GM19240 (cell line): ENCODE results near the gene C6orf52.
"Not testable (repeated sequence)": the region's sequence is repeated elsewhere in the genome, so short reads cannot be mapped to it uniquely, and the experiment has no call there.

Source experiments
- DNase-seq: peaks from one replicate; pipeline ENCODE4 v3.0.0; 2011; ENCODE audit warnings: low spot score; ENCODE audit not compliant: insufficient read length

Gene C6orf52

DNA sequence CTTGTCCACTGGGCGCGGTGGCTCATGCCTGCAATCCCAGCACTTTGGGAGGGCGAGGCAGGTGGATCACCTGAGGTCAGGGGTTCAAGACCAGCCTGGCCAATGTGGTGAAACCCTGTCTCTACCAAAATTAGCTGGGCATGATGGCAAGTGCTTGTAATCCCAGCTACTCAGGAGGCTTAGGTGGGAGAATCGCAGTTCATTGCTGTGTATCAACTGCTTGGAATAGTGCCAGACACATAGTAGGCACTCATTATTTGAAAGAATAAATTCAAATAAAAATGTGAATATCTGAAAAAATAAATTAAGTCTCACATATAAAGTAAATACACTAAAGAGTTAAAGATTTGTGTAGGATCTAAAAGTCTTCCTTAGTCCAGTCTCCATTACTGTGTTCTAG, 2.2 kb upstream of the C6orf52 start:
- no peak for DNase-seq

GRCh38 chr6:10695086-10695657, 756 bp upstream of the C6orf52 start:
- no peak for DNase-seq

DNA sequence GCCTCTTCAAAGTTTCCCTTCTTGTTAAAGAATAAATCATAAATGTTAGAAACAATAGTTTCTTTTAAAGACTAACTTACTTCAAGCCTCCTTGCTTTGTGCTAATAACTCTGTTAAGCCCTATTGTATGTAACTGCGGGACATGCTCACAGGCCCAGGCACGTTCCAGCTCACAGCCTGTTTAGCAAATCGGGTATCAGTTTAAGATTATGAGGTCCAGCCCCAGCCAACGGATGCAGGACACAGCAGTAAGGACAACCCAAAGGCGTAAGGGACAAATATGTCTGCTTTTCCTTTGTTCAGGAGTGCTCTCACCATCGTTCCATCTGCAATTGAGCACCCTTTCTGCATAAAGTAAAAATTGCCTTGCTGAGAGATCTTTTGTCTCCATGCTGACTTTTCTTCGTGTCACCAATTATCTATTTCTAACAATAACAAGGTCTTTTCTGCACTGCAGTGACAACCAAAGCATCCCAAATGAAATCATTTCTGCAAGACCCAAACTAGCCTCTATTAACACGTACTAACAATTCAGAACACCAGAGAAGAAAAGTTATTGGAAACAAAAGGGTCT, 1.4 kb downstream of the C6orf52 start:
- DNase-seq, result no peak

DNA sequence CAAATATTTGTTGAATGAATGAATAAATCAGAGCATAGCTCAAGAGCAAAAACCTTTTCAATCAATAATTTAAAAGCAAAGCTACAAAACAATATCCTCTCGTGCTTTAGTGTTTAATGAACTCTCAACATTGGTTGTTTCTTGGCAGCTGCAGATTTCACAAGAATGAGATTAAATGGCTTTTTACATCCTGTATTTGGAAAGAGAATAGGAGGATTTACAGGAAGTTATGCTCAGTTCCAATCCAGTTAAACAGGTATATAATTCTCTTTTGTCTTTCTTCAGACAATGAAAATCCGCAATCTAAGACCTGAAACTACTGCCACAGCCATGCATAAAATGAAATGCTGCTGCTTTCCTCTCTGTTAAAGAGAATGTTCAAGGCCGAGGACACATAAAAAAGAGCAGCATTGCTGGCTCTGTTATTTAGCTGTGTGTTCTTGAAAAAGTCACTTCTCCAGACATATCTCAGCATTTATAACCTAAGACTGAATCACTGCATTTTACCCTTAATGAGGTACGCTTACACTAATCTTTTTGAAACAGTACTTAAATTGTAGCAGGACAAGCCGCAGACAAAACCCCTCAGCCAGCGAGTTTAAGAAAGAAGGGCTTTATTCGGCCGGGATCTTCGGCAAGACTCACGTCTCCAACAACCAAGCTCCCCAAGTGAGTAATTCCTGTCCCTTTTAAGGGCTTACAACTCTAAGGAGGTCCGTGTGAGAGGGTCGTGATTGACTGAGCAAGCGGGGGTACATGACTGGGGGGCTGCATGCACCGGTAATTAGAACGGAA, 3.6 kb downstream of the C6orf52 start:
- no peak for DNase-seq

DNA sequence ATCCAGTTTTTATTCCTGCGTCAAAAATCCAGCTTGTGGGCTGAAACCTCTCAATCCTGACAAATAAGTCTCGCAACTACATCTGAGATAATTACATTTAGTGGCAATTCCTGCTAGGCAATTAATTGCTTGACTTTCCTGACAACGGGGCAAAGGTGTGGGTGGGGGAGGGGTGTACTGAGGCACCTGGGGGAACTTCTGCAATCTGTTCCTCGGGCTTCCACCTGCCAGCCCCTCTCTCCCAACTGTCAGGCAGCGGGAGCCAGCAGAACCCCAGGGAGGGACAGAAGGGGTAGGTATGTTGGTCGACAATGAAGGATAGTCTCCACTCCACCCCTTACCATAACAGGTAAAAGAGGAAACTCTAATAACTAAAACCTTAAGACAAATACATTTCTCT, 6.8 kb downstream of the C6orf52 start:
- no peak for DNase-seq

GRCh38 chr6:10686901-10687300, 7.5 kb downstream of the C6orf52 start:
- DNase-seq, result no peak

GRCh38 chr6:10685092-10685915, 9.1 kb downstream of the C6orf52 start:
- no peak for DNase-seq

- DNase-seq, result no peak
These were observed 9.8 kb downstream of the C6orf52 start for GRCh38 chr6:10684618-10685017.

DNA sequence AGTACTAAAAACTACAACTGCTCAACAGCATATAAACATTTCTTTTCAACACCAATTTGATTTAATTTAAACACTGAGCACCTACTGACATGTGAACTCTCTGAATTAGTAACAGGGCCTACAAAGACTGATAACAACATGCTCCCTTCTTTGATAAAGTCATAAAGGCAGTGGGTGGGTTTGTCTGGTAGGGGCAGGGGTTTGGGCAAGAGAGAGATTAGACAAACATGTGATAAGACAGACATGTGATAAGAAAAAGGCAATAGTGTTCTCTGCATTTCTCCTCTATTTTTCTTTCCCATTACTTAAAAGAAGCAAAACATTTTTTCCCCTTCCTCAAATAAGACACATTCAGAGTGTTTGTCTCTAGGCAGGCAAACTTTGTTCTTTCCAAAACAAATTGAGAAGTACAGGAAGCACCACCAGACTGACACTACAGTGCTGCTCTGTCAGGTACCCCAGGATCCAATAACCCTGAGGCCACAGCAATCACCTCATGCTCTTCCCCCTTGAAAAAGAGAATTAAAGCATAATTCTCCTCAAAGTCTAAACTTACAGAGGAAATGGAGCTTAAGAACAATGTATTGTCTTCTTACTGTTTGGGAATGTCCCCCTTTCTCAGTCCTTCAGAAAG, 11.9 kb downstream of the C6orf52 start:
- DNase-seq, result no peak

DNA sequence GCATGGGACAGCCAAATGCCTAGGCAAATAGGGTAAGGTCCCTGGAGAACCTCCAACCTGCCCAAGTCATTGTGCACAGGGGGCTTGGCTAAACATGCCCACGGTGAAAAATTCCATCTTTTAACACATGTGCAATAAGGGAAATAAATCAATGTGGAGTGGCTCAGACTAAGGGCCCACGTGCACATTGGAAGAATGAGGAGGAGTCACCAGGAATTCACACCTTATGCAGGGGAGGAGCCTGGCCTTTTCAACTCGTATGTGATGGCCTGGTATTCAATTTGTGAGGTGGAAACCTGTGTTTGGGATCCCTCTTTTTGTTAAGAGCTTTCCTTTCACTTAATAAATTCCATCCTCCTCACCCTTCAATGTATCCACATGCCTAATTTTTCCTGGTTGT, 12.6 kb downstream of the C6orf52 start:
- no peak for DNase-seq

GRCh38 chr6:10678456-10678855, 16.0 kb downstream of the C6orf52 start:
- DNase-seq, result no peak

DNA sequence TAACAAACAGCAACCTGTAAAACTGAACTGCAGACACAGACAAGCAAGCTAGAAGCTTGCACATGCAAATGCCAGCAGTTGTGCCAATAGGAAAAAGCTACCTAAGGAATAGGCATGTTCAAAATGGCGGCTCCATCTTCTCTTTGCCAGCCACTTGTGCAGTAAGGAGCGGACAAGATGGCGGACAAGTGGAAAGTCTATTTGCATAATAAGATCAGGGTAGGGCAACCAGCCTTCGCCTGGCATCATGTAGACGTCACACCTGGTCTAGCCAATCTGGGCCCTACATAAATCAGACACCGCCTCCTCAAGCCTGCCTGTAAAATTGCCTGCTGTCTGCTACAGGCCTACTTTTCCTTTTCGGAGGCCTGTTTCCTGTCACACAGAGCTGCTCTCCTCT, 18.0 kb downstream of the C6orf52 start:
- no peak for DNase-seq

DNA sequence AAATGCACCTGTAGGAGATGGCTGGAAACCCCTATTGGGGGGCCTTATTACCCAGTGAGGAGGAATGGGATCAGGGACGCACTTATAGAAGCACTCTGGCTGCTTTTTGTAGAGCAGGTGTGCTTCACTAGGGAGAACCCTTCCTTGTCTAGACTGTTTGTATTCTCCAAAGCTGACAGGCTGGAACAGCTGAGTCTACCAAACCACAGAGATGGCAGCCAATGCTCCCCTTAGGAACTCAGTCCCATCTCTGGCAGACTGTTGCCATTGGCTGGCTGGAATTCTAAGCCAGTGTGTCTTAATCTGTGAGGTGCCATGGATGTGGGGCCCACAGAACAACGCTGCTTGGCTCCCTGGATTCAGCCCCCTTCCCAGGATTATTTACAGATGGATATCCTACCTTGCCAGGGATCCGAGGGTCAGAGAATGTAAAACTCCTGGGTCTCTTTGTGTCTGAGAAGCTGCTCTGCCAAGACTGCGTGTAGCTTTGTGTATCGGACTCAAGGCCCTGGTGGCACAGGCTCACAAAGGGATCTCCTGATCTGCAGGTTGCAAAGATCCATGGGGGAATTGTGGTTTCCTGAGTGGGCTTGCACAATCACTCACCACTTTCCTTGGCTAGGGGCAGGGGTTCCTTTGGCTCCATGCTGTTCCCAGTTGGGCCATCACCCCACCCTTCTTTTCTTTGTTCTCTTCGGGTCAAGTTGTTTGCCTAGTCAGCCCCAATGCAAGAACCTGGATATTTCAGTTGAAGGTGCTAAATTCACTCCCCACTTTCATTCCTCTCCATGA, 26.1 kb downstream of the C6orf52 start:
- no peak for DNase-seq

GRCh38 chr6:10665595-10665994, 28.8 kb downstream of the C6orf52 start:
- DNase-seq, result not testable (repeated sequence)

- DNase-seq, result no peak
These were observed 31.7 kb downstream of the C6orf52 start for GRCh38 chr6:10662742-10663141.

DNA sequence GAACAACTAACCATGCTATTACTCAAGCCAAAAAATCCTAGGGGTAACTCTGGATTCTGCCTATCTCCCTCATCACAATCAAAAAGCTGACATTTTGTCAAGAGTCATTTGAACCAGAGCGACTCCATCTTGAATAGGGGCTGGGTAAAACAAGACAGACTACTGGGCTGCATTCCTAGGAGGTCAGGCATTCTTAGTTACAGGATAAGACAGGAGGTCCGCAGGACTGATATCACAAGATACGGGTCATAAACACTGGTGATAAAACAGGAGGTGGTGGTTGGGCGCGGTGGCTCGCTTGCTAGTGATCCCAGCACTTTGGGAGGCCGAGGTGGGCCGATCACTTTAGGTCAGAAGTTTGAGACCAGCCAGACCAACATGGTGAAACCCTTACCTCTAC, 32.2 kb downstream of the C6orf52 start:
- no peak for DNase-seq

DNA sequence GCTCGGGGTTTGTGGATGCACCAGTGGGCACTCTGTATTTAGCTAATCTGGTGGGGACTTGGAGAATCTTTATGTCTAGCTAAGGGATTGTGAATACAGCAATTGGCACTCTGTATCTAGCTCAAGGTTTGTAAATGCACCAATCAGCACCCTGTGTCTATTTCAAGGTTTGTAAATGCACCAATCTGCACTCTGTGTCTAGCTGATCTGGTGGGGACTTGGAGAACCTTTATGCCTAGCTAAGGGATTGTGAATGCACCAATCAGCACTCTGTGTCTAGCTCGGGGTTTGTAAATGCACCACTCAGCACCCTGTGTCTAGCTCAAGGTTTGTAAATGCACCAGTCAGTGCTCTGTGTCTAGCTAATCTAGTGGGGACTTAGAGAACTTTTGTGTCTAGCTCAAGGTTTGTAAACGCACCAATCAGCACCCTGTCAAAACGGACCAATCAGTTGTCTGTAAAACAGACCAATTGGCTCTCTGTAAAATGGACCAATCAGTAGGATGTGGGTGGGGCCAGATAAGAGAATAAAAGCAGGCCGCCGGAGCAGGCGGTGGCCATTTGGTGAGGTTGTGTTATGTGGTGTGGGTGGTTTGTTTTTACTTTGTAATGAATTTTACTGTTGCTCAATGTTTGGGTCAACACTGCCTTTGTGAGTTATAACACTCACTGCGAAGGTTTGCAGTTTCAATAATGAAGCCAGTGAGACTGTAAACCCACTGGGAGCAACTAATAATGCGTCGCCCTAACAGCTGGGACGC, 33.8 kb downstream of the C6orf52 start:
- DNase-seq, result not testable (repeated sequence)

DNA sequence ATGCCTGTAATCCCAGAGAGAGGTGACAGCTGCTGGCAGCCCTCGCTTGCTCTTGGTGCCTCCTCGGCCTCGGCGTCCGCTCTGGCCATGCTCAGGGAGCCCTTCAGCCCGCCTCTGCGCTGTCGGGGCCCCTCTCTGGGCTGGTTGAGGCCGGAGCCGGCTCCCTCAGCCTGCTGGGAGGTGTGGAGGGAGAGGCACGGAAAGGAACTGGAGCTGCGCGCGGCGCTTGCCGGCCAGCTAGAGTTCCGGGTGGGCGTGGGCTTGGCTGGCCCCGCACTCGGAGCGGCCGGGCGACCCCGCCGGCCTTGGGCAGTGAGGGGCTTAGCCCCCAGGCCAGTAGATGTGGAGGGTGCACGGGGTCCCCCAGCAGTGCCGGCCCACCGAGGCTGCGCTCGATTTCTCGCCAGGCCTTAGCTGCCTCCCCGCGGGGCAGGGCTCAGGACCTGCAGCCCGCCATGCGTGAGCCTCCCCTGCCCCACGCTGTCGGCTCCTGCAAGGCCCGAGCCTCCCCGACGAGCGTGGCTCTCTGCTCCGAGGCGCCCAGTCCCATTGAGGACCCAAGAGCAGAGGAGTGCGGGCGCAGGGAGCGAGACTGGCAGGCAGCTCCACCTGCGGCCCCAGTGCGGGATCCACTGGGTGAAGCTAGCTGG, 34.6 kb downstream of the C6orf52 start:
- DNase-seq, result no peak

DNA sequence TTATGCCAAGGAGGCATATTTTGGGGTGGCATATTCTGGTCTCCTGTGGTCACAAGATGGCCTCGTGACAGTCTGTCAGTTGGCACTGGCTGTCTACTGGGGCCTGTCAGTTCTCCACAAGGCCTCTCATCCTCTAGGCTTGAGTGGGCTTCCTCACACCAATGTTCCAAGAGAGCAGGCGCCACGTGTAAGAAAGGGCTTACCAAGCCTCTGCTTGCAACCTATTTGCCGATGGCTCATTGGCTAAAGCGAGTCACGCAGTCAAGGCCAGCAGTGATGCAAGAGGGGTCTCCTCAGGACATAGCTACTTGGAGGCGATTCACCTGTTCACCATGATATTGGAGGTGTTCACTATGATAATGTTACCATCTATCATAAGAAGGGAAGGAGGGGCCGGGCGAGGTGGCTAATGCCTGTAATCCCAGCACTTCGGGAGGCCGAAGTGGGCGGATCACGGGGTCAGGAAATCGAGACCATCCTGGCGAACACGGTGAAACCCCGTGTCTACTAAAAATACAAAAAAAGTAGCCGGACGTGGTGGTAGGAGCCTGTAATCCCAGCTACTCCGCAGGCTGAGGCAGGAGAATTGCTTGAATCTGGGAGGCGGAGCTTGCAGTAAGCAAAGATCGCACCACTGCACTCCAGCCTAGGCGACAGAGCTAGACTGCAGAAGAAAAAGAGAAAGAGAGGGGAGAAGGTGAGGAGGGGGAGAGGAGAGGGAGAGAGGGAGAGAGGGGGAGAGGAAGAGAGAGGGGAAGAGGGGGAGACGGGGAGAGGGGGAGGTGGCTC, 35.3 kb downstream of the C6orf52 start:
- no peak for DNase-seq
